ENCODE data around the gene GARNL3. TPM values are rescaled to one million over a fixed set of nuclear protein-coding genes. Genes with fewer than 3 reads are reported as not detected.

The GARNL3 gene
- total RNA-seq, 1 donor from 2014 or later = 21.4 TPM

GRCh38 chr9:127399736-127400269, 135.2 kb downstream of the GARNL3 start:
- Mint-ChIP-seq H3K27ac (no peak overlapping the region), H3K4me1 (ENCODE audit: low read depth) (peaks cover 17% of the 10 kb centered on the region), H3K27me3 (no peaks in the 10 kb centered on the region), H3K4me3 (ENCODE audit: low read depth) (no peak overlapping the region), H3K36me3 (ENCODE audit: insufficient read depth) (peaks cover 5% of the 10 kb centered on the region), H3K9me3 (ENCODE audit: low read depth) (no peaks in the 10 kb centered on the region)
- no peak for DNase-seq (ENCODE audit: low spot score, unreplicated experiment)
- TF ChIP-seq CTCF (IDR thresholded peaks at IDR 0.05; ENCODE audit: unreplicated experiment) = no peak

GRCh38 chr9:127402401-127403090, 138.0 kb downstream of the GARNL3 start:
- no peaks in the 10 kb centered on the region for H3K9me3 Mint-ChIP-seq (ENCODE audit: low read depth)
- peaks cover 8% of the 10 kb centered on the region for H3K36me3 Mint-ChIP-seq (ENCODE audit: insufficient read depth)
- H3K4me1 Mint-ChIP-seq (ENCODE audit: low read depth) = peaks cover 10% of the 10 kb centered on the region
- no peak for DNase-seq (ENCODE audit: low spot score, unreplicated experiment)
- H3K27ac Mint-ChIP-seq = no peak overlapping the region
- no peaks in the 10 kb centered on the region for H3K27me3 Mint-ChIP-seq
- no peak overlapping the region for H3K4me3 Mint-ChIP-seq (ENCODE audit: low read depth)
- TF ChIP-seq CTCF (IDR thresholded peaks at IDR 0.05; ENCODE audit: unreplicated experiment) = no peak

GRCh38 chr9:127403507-127404192, 139.1 kb downstream of the GARNL3 start:
- DNase-seq (ENCODE audit: low spot score, unreplicated experiment) = no peak
- H3K4me1 Mint-ChIP-seq (ENCODE audit: low read depth) = peaks cover 7% of the 10 kb centered on the region
- no peak overlapping the region for H3K4me3 Mint-ChIP-seq (ENCODE audit: low read depth)
- no peaks in the 10 kb centered on the region for H3K27me3 Mint-ChIP-seq
- no peak overlapping the region for H3K27ac Mint-ChIP-seq
- TF ChIP-seq CTCF (IDR thresholded peaks at IDR 0.05; ENCODE audit: unreplicated experiment) = no peak
- H3K36me3 Mint-ChIP-seq (ENCODE audit: insufficient read depth) = peaks cover 10% of the 10 kb centered on the region
- H3K9me3 Mint-ChIP-seq (ENCODE audit: low read depth) = no peaks in the 10 kb centered on the region

GRCh38 chr9:127404631-127405030, 140.1 kb downstream of the GARNL3 start:
- peaks cover 7% of the 10 kb centered on the region for H3K4me1 Mint-ChIP-seq (ENCODE audit: low read depth)
- no peak for DNase-seq (ENCODE audit: low spot score, unreplicated experiment)
- no peaks in the 10 kb centered on the region for H3K9me3 Mint-ChIP-seq (ENCODE audit: low read depth)
- TF ChIP-seq CTCF (IDR thresholded peaks at IDR 0.05; ENCODE audit: unreplicated experiment) = no peak
- H3K4me3 Mint-ChIP-seq (ENCODE audit: low read depth) = no peak overlapping the region
- H3K27me3 Mint-ChIP-seq = no peaks in the 10 kb centered on the region
- no peak overlapping the region for H3K27ac Mint-ChIP-seq
- peaks cover 10% of the 10 kb centered on the region for H3K36me3 Mint-ChIP-seq (ENCODE audit: insufficient read depth)

- no peaks in the 10 kb centered on the region for H3K27me3 Mint-ChIP-seq
- TF ChIP-seq CTCF (IDR thresholded peaks at IDR 0.05; ENCODE audit: unreplicated experiment) = no peak
- DNase-seq (ENCODE audit: low spot score, unreplicated experiment) = no peak
- H3K27ac Mint-ChIP-seq = no peak overlapping the region
- H3K4me3 Mint-ChIP-seq (ENCODE audit: low read depth) = no peak overlapping the region
- H3K4me1 Mint-ChIP-seq (ENCODE audit: low read depth) = peaks cover 7% of the 10 kb centered on the region
- peaks cover 9% of the 10 kb centered on the region for H3K36me3 Mint-ChIP-seq (ENCODE audit: insufficient read depth)
- H3K9me3 Mint-ChIP-seq (ENCODE audit: low read depth) = no peaks in the 10 kb centered on the region
Measured at GRCh38 chr9:127405344-127406125, 141.0 kb downstream of the GARNL3 start.

Measured in progenitor cell of endocrine pancreas (in vitro differentiated cells).